Heart left ventricle (tissue), 13 donors: ENCODE measurements around the gene PPP2R2D.

ENCODE experiments used
- CTCF ChIP-seq, 12 donors: fragments of 200-600 bp; sonication (generic) in 4 of 12; IDR thresholded peaks; one replicate each; pipeline versions ENCODE4 v1.5.0 to v1.8.0; 2018 to 2022; ENCODE audit warnings: antibody characterized with exemption in 12 of 12, mild to moderate bottlenecking in 5 of 12
- POLR2A ChIP-seq, 2 donors: fragments of 450-650 bp; IDR thresholded peaks; one replicate each; pipeline ENCODE4 v1.6.1; 2017; ENCODE audit warnings: antibody characterized with exemption in 2 of 2, mild to moderate bottlenecking in 2 of 2, moderate library complexity in 2 of 2
- donor health status: ischemic (EF 13 %, LVEDD 7.1; RV severe dilation, severe dysfunction).
- donor health status: DM: no; HTN: yes; CAD: no.
- donor health status: DM: no; HTN: no; CAD: no.
- donor health status: ischemic (EF 25% LVEDD 6.9; RV normal size, moderate dysfunction).
- donor health status: ischemic (EF 25% LVEDD 5.7; RV mildly dilated, moderate dysfunction).
- donor health status: ischemic (EF 35%, LVEDD 5.7; RV mildly dilated, moderate dysfunction).
- donor health status: nonischemic (EF 11% LVEDD 7.7; RV severe dilation, severe dysfunction).
- donor health status: DM: yes; HTN: yes; CAD: no.
- donor health status: PGD.
- donor health status: ischemic (EF 29% LVEDD 5.4; RV normal size, mild dysfunction).
- donor health status: nonischemic (EF 23%, LVEDD 6.1; RV moderate dilation, normal function).

GRCh38 chr10:131933016-131933695, 32.3 kb downstream of the PPP2R2D start:
- TF ChIP-seq CTCF (IDR thresholded peaks at IDR 0.05): no peak
- TF ChIP-seq POLR2A (IDR thresholded peaks at IDR 0.05): no peak
